HG03457 (cell line): ENCODE data around the gene TPCN1.

Experiments used
- ATAC-seq: cut with Tn5 transposase; IDR thresholded peaks from one replicate; pipeline ENCODE4 v1.9.1; 2021; ENCODE audit warnings: moderate number of reproducible peaks; ENCODE audit not compliant: unreplicated experiment

The TPCN1 gene

DNA sequence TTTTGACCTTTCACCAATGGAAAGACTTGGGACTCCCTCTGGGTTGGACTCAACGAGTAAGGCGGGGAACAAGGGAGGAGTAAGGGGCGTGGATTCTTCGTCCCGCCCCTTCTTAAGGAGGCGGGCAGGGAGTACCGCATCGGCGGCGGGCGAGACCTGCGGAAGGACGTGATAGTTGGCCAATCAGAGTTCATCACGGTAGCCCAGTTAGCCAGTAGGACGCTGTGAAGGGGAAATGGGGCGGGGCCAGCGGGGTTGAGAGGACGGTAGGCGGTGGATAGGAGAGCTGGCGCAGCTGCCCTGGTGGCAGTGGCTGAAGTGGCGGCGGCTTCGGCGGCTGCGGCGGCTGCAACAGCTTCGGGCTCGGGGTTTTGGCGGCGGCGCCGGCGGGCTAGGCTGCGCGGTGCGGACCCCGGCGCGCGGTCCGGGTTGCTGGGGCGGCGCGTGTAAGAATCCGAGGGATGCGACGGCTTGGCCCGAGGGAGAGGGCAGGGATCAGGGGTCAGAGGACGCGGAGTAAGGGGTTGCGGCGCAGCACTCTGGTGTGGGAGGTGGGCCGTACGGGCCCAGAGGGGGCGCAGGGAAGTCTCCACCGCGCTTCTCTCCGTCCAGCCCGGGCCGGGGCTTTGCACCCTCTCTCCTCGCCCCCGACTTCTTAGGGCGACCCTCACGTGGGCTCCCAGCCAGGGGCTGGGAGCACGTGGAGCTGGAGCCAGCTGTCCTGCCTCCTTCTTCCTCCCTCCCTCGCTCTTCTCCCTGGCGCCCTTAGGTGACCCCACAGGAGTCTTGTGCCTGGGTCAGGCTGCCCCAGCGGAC is at the start of gene TPCN1:
Gene TPCN1, plus strand, starts transcription at position 284 of the 816 bp plus-strand sequence. CDS start 5,389 bp downstream, outside the sequence.
- ATAC-seq: peak; percentile 89

DNA sequence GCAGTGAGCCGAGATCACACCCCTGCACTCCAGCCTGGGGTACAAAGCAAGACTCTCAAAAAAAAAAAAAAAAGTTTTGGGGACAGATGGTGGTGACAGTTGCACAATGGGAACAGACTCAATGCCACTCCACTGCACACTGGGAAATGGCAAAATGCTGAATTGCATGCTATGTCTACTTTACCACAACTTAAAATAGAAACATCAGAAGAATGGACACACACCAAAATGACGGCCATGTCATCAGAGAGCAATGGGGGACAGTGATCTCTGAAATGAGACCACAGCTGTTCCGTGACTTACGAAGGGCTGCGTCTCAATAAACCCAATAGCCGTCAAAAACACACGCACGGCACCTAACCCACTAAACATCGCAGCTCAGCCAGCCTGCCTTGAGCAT is 49.7 kb upstream of the TPCN1 start:
- ATAC-seq: no peak

DNA sequence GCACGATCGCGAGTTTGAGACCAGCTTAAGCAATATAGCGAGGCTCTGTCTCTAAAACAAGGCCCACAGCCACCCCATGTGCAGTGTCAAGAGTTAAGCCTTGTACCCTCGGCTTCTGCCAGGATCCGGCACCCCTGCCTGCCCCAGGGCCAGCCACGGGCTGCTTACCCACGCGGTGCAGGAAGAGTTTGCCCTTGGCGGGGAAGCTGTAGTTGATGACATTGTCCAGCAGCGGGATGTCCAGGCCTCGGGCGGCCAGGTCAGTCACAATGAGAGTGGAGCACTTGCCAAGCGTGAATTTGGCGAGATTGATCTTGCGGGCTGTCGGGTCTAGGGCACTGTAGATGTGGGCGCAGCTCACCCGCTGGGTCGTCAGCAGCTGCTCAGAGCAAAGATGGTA is 49.1 kb upstream of the TPCN1 start:
- ATAC-seq: no peak

DNA sequence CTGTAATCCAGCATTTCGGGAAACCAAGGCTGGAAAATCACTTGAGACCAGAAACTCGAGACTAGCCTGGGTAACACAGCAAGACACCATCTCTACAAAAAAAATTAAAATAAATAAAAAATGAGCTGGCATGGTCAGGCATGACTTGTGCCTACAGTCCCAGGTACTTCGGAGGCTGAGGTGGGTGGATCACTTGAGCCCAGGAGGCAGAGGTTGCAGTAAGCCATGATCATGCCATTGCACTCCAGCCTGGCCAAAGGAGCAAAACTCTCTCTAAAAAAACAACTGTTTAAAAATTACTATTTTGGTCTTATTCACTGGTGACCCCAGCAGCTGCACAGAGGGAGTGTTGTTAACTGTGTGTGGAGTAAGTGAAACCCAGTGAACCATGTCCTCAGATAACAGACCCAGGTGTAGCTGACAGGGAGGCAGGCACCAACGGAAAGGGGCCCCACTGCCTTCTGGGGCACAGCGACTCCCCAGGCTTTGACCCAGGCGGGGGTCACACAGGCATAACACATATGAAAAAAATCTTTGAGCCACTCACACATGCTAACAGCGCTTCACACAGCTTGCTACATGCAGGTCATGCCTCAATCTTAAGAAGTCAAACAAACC is 48.1 kb upstream of the TPCN1 start:
- ATAC-seq: no peak

DNA sequence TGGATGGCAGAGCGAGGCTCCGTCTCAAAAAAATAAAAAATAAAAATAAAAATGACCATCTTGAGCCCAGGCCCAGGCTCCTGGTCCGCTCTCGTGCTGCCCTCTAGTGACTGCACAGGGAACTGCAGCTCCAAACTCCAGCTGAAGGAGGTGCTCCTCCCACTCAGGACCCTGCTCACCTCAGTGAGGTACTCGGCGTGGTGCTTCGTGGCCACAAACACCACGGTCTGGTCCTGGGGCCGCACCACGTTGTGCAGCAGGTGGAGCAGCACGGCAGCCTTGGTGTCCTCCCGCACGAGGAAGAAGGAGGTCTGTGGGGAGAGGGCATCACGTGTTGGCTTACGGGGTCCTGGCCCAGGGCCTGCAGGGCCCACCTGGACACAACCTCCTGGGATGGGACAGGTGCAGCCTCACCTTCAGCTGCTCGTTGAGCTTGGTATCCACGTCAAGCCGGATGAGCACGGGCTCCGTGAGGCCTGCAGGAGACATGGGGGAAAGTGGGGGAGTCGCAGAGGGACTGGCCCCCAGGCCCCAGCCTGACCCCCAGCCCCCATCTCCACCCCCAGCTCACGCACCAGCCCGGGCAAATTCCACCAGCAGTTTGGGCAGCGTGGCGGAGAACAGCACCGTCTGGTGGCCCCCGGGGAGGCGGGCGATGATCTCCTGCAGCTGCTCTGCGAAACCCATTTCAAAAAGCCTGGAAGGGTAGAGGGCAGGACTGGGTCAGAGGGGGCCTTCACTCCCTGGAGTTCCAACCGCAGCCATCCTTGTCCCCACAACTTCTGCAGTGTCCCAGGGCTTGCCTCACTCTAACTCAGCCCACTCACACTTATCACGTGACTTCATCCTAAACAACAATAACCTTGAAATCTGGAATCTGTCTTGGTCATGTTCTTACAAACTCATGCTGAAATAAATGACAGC is 46.5 kb upstream of the TPCN1 start:
- ATAC-seq: no peak

DNA sequence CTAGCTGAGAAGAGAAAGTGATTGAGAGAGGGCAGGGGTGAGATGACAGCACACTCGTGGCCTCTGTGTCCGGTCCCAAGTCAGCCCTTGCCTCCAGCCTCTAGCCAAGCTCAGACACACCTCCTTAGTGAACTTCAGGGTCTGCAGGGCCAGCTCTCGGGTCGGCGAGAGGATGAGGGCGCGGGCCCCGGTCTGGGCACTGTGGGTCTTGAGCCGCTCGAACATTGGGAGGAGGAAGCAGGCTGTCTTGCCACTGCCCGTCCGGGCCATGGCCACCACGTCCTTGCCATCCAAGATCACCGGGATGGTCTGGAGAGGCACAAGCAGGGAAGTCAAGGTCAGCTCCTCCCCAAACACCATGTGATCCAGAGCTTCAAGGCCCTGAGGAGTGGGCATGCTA is 42.2 kb upstream of the TPCN1 start:
- no peak for ATAC-seq

DNA sequence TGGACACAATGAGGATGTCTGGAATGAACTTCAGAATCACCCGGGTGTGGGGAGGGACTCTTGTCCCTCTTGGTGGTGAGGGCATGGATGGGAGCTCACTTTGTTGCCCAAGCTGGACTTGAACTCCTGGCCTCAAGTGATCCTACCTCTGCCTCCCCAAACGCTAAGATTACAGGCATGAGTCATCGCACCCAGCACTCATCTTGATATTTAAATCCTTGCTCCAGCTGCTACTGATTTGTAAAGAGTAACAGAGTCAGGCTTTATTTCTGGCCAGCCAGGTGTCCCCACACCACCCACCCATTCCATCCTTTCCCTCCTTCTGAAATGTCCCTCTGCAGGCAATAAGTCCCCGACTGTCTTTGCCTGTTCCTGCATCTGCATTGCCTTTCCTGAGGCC is 40.9 kb upstream of the TPCN1 start:
- no peak for ATAC-seq

DNA sequence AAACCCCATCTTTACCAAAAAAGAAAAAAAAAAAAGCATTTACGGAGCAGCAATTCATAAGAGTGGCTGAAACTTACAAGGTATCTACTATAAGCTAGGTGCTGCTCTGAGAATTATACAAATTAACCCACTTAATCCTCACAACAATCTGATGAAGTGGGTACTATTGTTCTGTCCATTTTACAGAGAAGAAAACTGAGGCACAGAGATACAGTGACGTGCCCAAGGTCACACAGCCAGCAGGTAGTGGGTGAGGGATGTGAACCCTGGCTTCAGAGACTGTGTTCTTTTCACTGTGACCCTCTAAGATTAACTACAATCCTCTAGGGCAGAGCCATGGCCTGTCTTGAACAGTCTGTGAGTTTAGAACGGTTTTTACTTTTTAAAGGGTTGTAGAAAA is 39.3 kb upstream of the TPCN1 start:
- ATAC-seq: no peak

DNA sequence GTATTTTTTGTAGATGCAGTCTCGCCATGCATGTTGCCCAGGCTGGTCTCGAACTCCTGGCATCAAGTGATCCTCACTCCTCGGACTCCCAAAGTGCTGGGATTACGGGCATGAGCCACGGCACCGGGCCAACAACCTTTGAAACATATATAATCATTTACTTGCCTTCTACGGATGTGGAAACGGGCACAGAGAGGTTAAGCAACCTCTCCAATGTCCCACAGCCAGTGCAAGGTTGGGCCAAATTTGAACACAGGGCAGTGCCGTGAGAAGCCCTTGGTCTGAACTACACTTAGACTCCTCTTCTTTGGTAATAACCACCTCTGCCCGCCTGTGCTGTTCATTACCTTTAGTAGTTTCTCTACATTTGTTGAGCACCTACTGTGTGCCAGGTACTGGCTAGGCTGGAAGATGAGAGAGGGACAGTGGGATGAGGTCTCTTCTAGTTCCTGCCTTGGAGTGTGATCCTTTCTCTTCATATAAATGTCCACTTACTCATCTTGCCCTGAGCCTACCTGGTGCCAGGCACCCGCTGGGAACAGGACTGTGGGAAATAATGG is 38.2 kb upstream of the TPCN1 start:
- ATAC-seq: no peak

DNA sequence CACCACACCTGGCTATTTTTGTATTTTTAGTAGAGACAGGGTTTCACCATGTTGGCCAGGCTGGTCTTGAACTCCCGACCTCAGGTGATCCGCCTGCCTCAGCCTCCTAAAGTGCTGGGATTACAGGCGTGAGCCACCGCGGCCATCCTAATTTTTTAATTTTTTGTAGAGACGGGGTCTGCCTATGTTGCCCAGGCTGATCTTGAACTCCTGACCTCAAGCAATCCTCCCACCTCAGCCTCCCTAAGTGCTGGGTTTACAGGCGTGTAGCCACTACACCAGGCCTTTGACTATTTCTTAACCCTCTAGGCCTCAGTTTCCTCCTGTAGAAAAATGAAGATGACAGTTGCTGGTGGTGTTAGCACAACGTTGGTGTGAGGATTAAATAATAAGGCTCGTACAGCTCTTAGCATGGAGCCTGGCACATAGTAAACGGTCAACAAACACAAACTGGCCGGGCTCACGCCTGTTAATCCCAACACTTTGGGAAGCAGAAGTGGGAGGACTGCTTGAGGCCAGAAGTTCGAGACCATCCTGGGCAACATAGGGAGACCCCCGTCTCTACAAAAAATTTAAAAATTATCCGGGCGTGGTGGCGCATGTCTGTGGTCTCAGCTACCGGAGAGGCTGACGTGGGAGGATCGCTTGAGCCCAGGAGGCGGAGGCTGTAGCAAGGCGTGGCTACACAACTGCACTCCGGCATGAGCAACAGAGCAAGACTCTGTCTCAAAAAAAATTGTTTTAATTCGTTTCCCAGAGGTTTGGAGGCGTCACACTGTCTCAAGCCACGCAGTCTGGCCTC is 37.0 kb upstream of the TPCN1 start:
- ATAC-seq: peak; percentile 26

DNA sequence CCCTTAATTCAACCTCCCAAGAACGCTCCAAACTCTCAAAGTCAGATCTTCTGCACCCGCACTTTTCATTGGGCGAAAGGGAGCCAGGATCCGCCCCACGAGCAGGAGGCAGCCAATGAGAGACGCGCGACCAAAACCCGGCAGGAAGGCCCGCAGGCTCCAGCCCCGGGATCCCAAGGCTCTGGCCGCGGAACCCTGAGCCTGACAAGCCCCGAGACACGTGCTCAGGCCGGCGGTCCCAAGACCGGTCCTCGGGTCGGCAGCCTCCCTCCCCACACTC is 36.4 kb upstream of the TPCN1 start:
- ATAC-seq: peak; percentile 64

DNA sequence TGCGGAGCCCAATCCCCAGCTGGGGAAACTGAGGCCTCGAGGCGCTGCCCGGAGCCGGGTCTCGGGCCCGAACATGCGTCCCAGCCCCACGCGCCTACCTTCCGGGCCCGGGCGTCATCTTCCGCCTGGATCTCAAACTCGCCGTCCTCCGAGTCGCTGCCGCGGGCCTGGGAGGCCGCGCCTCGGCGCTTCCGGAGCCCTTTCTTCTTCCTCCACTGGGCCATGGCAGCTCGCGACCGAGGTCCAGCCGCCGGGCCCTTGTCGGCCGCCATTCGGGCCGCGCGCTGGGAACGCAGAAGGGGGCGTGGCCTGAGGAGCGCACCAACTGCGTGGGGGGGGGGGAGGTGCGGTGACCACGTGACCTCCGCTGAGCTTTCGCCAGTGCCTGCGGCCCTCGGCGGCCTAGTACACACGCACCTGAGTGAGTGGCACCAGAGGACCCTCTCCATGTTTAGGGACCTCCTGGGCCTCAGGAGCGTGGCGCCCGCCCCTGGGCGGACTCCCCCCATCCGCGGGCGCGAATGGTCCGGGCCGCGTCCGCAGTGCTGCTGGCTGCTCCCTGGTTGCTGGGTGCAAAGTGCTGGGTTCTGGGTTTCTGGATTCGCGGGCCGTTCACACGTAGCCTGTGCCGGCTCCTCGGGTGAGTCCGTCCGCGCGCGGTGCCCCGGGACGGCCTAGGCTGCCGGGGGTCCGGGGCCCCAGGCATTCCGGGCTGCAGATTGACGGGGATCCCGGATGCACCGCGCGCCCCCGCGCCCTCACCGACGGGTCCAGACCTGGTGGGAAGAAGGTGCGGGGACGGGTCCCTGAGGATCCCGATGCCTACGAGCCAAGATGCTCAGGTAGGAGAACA is 35.9 kb upstream of the TPCN1 start, which contains the start of the genes DDX54 and RITA1:
Gene DDX54, minus strand, starts transcription at position 299 of the 853 bp plus-strand sequence. Its CDS starts 27 bp downstream, at position 272.
Gene RITA1, plus strand, starts transcription at position 542 of the 853 bp plus-strand sequence. CDS start 1,026 bp downstream, outside the sequence.
- peak; percentile 42 for ATAC-seq

DNA sequence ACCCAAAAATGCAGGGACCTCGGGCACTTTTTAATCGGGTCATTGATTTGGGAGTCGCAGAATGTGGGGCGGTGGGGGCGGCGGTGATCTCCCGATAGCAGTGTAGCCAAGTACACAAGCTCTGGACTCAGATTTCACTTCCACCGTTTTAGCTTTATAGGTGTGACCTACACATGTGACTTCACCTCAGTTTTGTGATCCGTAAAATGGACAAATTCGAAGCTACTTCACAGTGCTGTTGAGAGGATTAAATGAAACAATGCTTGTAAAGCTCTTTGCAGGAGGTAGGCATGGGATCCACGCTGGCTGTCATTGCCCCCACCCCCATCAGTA is 35.3 kb upstream of the TPCN1 start:
- ATAC-seq: no peak

DNA sequence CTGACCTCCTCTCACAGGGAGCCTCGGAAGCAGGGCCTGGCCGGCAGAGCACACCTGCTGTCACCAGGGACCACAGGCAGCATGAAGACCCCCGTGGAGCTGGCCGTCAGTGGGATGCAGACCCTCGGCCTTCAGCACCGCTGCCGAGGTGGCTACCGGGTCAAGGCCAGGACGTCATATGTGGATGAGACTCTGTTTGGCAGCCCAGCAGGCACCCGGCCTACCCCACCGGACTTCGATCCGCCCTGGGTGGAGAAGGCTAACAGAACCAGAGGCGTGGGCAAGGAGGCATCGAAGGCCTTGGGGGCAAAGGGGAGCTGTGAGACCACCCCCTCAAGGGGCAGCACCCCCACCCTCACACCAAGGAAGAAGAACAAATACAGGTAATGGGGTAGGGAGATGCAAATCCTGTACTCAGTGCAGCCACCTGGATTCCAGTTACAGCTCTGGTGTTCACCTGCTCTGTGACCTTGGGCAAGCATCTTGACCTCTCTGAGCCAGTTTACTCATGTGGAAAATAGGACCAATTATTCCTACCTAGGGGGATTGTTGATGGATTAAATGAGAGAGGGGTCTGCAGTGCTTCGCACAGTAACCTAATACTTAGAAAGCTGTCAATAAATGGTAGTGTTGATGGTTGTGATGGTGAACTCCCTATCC is 34.5 kb upstream of the TPCN1 start:
- ATAC-seq: no peak

DNA sequence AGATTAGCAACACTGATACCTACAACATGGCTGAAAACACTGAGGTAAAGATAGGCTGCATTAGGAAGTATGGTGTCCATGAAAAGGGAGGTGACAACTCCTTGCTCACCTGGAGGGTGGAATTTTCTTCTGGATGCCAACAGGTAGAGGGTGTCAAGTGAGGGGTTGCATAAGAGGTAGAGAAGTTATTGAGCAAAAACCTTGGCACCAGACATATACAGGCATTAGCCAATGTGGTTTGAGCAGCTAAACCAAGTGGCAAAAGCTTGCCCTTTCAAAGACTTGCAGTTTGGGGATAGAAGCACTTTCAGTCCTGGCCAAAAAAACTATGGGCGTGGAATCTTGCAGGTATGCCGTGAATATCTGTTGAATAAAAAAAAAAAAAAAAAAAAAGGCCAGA is 31.9 kb upstream of the TPCN1 start:
- no peak for ATAC-seq

DNA sequence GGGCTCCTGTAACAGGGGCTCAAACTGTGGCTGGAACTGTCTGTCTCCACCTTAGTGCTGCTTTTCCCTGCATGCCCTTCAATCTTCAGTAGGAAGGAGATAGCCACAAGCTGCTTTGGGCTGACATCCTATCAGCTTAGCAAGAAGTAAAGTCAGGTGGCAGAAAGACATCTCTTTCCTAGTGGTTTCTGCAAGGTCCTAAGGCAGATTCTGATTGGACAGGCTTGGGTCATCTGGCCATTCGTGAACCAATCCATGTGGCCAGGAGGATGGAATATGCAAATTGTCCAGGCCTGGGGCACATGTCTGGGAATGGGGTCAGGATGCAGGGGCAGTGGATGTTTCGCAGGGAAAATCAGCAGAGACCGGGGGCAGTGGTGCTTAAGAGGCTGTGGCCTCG is 30.5 kb upstream of the TPCN1 start:
- ATAC-seq: no peak

DNA sequence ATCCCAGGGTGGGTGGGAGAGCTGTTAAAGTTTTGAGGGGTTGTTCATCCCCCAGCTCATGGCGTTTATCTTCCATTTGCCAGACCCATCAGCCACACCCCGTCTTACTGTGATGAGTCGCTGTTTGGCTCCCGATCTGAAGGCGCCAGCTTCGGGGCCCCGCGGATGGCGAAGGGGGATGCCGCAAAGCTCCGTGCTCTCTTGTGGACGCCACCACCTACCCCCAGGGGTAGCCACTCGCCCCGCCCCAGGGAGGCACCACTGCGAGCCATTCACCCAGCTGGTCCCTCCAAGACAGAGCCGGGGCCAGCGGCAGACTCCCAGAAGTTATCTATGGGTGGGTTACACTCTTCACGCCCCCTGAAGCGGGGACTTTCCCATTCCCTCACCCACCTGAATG is 30.0 kb upstream of the TPCN1 start:
- no peak for ATAC-seq

DNA sequence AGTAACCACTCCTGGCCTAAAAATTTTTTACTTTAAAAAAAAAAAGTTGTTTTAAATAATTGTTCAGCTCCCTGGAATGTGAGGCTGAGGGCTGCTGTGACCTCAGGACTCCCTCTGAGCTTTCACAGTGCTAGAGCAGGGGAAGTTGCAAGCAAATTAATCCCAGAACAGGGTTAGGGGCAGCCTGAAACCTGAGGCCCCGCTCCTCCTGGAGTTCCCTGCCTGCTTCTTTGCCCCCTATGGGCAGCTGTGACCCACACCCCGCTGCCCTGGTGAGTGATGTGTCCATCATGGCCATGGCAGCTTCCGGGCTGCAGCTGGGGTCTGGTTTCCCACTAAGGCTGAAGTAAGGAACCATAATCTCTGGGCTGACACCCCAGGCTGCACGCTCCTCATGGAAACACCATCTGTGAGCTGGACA is 26.3 kb upstream of the TPCN1 start:
- ATAC-seq: no peak

DNA sequence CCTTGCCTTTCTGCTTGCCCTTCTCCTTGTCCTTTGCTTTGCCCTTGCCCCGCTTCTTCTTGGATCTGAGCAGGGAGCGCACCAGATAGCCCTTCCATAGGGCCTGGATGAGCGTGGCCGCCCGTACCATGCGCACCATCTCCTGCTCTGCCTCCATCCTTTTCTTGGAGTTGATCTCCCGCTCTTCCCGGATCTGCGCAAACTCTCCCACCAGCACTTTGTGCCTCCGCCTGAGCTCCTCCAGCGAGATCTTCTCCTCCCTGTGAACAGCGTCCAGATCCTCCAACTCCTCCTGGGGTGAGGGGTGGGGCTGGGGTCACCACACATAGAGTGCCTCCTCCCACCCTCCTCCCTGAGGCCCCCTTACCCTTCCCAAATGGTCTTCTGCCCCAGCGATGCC is 25.7 kb upstream of the TPCN1 start:
- ATAC-seq: no peak
